Activated CD8-positive, alpha-beta memory T cell treated with anti-CD3 and anti-CD28 coated beads for 1 hour (primary cell): ENCODE results near the gene ASPDH.

Experiments
- DNase-seq, 2 donors: peaks; one replicate each; pipeline ENCODE4 v3.0.0-alpha.2; 2020; ENCODE audit warnings: low read depth in 1 of 2; ENCODE audit errors: extremely low read depth in 1 of 2

Gene ASPDH

GRCh38 chr19:50513746-50514345, at the start of gene ASPDH:
TSS of gene ASPDH (minus strand) at chr19:50513913. CDS start at chr19:50513823, 90 bp downstream.
- no peak for DNase-seq

DNA sequence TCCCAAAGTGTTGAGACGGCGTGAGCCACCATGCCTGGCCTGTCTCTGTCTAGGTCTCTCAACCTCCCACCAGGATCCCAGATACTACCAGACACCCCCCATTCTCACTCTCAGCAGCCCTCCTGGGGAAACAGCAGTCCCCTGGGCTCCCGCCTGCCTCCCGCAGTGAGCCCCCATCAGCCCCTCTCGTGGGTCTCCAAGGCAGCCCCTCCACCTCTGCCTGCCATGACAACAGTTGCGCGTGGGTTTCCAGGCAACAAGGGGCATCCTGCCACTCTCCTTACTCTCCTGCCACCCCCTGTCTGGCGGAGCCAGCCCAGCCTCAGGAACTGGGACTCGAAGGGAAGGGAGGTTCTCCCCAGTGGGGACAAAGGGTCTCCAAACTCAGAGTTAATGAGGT, 49.3 kb upstream of the ASPDH start:
- DNase-seq = no peak

GRCh38 chr19:50562329-50562728, 48.6 kb upstream of the ASPDH start:
- no peak for DNase-seq

GRCh38 chr19:50559636-50560035, 45.9 kb upstream of the ASPDH start:
- no peak for DNase-seq

DNA sequence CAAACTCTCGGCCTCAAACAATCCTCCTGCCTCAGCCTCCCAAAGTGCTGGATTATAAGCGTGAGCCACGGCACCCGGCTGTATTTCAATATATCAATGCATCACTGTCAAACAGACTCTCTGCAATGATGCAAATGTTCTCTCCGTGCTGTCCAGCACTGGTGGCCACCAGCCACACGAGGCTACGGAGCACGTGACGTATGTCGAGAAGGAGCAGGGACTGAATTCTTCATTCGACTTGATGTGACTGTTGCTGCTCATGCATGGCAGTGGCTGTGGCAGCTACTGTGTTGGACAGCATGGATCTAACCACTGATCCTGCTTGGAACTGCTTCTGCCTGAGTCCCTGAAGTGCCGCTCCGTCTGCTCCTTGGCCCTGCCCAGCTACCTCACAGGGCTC, 44.7 kb upstream of the ASPDH start:
- DNase-seq = no peak

DNA sequence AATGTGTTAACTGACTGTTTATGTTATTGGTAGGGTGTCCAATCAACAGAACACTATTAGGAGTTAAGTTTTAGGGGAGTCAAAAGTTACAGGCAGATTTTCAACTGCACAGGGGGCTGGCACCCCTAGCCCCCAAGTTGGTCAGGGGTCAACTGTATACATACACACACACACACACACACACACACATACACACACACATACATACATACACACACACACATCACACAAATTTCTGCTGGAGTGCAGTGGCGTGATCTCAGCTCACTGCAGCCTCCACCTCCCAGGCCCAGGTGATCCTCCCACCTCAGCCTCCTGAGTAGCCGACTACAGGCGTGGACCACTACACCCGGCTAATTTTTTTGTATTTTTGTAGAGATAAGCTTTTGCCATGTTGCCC, 44.3 kb upstream of the ASPDH start:
- no peak for DNase-seq

DNA sequence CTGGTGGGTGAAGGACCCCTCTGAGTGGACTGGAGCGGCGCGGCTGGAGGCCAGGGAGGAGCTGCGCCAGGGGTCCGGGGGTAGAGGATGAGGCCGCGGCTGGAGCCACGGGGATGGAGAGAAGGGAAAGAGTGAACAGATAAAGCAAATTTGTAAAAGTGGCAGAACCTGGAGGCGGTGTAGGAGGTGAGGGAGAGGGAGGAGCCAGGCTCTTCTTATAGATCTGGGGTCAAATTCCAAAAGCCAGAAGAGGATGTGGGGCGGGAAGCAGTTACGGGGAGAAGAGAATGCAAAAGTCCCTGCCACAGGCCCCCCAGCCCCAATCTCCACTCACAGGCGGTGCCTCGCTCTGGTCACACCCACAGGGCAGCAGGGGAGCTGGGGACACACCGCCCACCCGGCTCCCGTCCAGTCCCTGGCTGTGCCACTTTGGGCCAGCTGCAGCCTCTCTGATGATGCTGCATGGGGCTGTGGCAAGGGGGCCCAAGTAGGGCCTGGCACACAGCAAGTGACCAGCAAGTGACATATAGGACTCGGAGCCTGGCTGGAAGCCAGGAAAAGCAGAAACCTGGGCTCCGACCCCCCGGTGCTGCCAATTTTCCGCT, 43.4 kb upstream of the ASPDH start:
- DNase-seq = no peak

DNA sequence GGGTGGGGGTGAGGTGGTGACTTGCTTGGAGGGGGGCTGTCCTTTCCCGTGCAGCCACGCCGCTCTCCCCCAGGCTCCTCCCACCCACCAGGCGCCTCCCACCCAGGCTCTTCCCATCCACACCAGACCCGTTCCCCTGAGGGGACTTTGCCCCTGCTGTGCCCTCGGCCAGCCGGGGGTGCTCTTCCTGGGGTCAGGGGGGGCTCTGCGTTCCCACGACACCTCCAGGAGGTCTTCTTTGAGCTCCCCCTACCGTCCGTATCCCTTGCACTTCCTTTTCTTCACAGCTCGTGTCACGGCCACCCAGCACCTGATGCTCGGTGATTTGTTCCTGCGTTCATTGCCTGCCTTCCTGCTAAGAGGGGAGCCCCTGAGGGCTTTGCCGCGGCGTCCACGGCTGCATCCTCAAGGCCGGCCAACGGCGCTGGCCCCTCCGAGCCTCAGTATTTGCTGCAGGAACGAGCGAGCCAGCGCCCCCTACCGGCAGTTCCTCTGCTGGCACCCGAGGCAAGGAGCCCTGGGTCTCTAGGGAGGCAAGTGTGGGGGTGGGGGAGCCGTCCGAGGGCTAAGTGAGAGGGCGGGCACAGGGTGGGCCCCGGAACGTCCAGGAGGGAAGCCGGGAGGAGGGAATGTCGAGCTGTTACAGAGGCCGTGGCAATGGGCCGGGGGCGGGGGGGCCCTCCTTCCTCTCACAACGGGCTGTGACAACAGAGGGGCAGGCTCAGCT, 42.7 kb upstream of the ASPDH start:
- DNase-seq = peak; percentile 21 to 62

GRCh38 chr19:50555450-50556281, 42.0 kb upstream of the ASPDH start:
- DNase-seq = no peak

DNA sequence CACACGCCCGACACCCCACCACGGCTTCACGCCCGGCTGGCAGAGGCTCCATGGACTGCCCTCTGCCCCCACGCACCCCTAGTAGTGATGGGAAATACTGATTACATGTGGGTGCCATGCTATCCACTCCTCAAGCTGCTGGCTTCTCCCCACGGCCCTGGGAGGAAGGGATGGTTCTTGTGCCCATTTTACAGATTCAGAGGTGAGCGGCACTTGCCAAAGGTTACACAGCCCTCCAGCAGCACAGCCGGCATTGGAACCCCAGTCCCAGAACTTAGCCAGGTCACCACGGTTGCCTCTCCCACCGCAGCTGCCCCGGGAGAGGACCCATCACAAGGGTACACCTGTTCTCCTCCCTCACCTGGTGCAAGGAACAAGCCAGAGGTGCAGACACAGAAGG, 41.3 kb upstream of the ASPDH start:
- no peak for DNase-seq

DNA sequence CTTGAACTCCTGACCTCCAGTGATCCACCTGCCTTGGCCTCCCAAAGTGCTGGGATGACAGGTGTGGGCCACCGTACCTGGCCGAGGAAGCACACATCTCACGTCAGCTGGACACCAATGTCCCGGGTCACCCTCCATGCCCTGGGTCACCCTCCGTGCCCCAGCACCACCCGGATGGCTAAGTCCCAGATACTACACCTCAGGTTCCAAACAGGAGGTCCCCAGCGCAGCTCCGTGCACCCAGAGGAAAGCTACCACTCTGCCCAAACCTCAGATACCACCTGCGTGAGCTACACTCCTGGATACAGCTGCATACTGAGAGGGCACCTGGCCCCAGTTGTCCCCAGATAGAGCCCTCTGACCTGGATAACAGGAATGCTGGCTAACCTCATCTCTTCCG, 40.5 kb upstream of the ASPDH start:
- DNase-seq = no peak

GRCh38 chr19:50553134-50553703, 39.5 kb upstream of the ASPDH start:
- no peak for DNase-seq

DNA sequence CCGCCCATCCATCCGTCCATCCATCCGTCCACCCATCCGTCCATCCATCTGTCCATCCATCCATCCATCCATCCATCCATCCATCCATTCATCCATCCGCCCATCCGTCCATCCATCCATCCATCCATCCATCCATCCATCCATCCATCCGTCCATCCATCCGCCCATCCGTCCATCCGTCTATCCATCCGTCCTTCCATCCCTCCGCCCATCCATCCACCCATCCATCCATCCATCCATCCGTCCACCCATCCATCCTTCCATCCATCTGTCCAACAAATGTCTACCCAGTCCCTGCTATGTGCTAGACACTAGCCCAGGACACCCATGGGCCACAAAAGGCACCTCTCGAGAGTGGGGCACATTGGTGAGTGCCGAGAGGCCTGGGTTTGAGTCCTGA, 38.8 kb upstream of the ASPDH start:
- no peak for DNase-seq

- DNase-seq = no peak
These were observed 38.0 kb upstream of the ASPDH start for GRCh38 chr19:50551715-50552187.

DNA sequence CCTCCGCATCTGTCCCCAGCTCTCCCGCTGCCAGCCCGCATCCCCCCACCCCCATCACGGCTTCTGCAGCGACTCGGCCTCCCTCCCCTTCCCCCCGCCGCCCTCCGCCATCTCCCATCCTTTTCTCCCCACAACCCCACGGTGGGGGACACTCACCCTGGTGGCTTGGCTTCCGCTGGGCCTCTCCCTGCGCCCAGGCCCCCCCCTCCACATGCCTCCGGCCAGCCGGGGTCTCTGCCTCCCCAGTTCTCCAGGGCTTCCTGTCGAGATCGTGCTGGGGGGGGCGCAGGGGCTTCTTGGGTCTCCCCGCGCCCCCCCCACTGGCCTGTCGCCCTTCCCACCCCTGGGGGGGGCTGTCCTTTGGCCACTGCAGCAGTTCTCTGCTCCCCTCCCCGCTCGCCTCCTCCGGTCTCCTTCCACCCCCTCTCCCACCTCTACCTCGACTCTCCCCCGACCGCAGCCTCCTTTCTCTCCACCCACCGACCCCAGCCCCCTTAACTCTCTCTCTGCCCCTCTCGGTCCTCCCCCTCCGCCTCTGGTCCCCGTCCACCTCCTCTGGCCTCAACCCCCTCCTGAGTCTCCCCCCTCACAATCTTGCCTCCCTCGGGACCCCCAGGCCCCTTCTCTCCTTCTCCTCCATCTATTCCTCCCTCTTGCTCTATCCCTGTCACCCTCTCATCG, 37.5 kb upstream of the ASPDH start:
- DNase-seq = no peak

GRCh38 chr19:50550594-50550966, 36.9 kb upstream of the ASPDH start:
- DNase-seq = no peak

DNA sequence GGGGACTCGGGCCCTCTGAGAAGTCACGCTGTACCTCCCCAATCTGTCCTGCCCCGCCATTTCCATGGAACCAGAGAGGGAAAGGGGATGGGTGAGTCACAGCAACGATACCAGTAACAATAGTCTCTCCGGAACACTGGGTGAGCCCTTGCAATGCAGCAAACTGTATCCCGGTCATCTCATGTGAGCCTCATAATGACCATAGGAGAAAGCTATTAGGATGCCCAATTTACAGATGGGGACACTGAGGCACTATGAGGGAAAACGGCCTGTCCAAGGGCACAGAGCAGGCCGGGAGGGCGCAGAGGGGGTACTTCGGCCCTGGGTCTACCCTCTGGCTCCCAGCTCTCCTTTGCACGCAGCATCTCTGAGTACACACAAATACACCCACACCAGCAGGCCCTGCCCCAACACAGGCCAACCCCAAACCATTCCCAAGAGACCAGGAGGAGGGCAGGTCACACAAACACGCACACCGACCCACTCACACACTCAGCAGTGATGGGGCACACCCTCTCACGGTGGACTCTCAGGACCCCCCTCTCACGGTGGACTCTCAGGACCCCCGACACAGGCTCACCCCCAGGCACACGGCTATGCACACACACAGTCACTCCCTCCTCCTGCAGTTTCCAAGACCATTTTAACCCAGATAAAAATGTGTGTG, 36.3 kb upstream of the ASPDH start:
- no peak for DNase-seq

- no peak for DNase-seq
These were observed 35.6 kb upstream of the ASPDH start for GRCh38 chr19:50549059-50549926.
